SU-DHL-6 (cell line): Measurements from ENCODE around the gene COL23A1.

Experiments used
- CTCF ChIP-seq: fragments of 200-600 bp; sonication (generic); IDR thresholded peaks from one replicate; pipeline ENCODE4 v1.5.1; 2017; ENCODE audit warnings: antibody characterized with exemption, mild to moderate bottlenecking, low read length, moderate library complexity; ENCODE audit not compliant: insufficient read depth, poor library complexity, severe bottlenecking
- EZH2phosphoT487 ChIP-seq: fragments of 200-600 bp; sonication (generic), shearing (Covaris generic); conservative IDR thresholded peaks from 2 replicates; pipeline ENCODE4 v1.6.1; 2018; ENCODE audit warnings: mild to moderate bottlenecking, antibody characterized with exemption, low read length, moderate library complexity, mixed read lengths

GRCh38 chr5:178320281-178320855 lies 269.8 kb downstream of the COL23A1 start:
- no peak for TF ChIP-seq CTCF
- TF ChIP-seq EZH2phosphoT487, result no peak
